HG02938 (cell line): Measurements from ENCODE around the gene JARID2.
A peak's percentile ranks its signal among the peaks of the same experiment; 100 is the strongest.

Experiments
- ATAC-seq: cut with Tn5 transposase; IDR thresholded peaks from one replicate; pipeline ENCODE4 v1.9.1; 2021; ENCODE audit warnings: mild to moderate bottlenecking, moderate library complexity; ENCODE audit not compliant: unreplicated experiment

JARID2 gene

GRCh38 chr6:15246666-15247499 is 1.0 kb downstream of the JARID2 start:
- ATAC-seq: no peak

DNA sequence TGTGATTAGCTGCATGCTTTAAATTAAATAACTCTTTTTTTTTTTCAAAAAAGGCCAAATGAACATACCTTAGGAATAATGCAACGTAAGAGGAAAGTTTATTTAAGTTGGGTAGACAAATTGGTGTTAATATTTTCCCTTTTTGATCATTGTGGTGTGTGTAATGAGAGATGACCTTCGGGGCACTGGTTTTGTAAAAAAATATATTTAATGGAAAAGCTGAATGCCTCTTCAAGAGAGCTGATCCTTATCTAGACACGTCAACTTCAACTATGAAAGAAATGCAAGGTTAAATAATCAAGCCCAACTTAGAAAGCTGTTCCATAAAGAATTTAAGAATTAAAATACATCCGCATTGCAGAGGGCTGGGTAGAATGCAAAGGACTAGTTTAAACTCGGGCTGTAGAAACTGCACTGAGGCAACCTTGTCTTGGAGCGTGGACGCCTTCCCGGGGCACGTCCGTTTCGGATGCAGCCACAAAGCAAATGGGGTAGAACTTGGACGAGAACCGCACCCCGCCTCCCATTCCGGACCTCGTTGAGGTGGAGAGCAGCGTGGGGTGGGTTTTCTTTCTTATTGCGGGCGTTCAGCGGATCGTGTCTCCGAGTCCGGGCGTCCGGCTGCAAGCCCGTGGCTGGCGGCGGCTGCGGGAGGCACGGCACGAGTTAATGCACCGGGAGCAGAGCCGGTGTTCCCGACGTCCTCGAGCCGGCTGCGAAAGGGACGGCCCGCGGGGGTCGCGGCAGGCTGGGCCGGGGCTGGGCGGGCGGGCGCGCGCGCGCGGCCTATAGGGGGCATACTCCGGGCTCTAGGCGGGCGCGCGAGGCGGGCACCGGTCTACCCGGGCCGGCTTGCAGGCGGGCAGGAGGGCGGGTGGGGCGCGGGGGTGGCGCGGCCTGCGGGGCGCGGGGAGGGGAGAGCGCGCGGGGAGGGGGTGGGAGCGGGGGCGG is 1.9 kb downstream of the JARID2 start:
- no peak for ATAC-seq

- ATAC-seq: peak; percentile 25
These were observed 2.8 kb downstream of the JARID2 start for GRCh38 chr6:15248451-15249370.

- no peak for ATAC-seq
These were observed 3.6 kb downstream of the JARID2 start for GRCh38 chr6:15249371-15250019.

GRCh38 chr6:15250187-15251168 is 4.6 kb downstream of the JARID2 start:
- ATAC-seq: no peak

- ATAC-seq: no peak
These were observed 6.3 kb downstream of the JARID2 start for GRCh38 chr6:15252195-15252594.

- no peak for ATAC-seq
These were observed 7.5 kb downstream of the JARID2 start for GRCh38 chr6:15253203-15254022.

DNA sequence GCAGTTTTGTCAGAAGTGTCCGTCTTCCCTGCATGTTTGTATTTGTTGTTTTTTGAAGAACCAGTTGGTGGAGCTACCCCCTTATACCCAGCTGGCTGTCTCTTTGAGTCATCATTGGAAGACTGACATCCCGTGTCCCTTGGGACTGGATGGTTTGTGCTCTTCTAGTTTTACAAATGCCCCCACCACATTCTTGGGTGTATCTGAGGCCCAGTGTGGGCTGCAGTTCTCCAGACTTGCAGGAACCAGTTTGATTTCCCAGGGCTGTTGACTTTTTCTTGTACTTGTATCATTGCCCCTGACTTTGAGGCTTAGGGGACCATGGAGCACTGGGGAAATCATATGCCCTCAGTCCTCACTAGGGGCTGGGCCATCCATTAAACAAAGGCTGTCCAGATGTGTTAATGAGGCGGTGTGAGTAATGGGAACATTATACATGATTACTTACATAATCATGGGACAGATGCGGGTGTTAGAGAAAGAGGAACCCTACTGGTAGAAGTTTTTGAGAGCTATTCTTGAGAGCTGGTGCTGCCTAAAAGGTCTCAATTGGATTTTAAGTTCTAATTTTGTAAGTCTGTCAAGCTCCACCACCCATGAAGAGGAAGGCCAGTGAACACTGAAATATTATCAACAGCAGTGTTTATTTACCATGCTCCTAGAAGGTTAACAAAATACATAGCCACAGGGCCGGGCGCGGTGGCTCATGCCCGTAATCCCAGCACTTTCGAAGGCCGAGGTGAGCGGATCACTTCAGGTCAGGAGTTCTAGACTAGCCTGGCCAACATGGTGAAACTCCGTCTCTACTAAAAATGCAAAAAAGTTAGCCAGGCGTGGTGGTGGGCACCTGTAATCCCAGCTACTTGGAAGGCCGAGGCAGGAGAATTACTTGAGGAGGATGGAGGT is 8.5 kb downstream of the JARID2 start:
- peak; percentile 34 for ATAC-seq

DNA sequence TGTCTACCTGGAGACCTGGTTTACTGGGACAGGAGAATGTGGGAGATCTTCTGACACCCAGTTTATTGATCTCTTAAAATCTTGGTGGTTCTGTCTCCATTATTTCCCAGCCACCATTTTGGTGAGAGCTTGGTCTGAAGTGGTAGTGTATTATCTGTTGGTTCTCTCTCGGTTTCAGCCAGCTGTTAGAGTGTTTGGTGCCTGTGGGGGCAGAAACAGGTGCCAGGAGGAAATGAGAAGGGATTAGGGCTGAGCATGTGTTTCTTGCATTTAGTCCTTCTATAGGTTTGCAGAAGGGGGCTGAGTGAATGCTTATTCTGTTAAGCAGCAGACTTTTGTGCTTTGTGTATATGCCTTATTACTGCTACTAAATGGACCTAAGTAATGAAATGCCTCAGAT is 9.6 kb downstream of the JARID2 start:
- ATAC-seq: peak; percentile 54

- no peak for ATAC-seq
These were observed 10.1 kb downstream of the JARID2 start for GRCh38 chr6:15255909-15256395.

- ATAC-seq: no peak
These were observed 10.8 kb downstream of the JARID2 start for GRCh38 chr6:15256538-15257271.

DNA sequence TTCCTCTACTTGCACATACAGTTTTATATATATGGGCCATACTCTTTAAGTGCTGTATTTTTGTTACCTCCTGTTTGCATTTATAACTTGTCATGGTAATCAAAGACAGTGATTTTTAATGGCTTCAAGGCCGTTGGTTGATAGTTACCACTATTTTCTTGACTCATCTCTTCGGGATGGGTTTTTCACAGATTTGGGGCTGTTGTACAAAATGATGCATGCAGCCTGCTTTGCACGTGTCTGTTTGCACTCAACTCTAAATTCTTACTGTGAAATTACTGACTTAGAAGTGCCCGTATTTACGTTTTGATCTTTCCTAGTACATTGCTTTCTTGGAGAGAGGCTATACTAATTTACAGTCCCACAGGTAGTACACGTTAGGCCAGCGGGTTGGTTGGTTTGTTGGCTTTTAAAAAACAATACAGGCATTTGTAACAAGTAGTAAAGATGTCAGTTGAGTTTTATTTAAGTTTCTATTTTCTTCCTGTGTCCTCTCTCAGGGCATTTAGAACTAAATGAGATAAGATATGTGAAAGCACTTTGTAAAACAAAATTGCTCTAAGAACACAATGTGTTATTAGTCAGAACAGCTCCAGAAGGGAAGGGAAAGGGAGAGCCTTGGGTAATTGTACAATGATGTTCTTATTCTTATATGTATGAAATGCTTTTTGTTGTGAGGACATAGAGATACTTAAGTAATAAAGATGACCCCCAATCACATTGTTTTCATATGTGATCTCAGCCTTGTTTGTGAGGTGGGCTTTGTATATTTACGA is 11.7 kb downstream of the JARID2 start:
- no peak for ATAC-seq

GRCh38 chr6:15259766-15260098 is 13.9 kb downstream of the JARID2 start:
- no peak for ATAC-seq

- no peak for ATAC-seq
These were observed 14.4 kb downstream of the JARID2 start for GRCh38 chr6:15260099-15260821.

GRCh38 chr6:15263780-15264374 is 18.0 kb downstream of the JARID2 start:
- no peak for ATAC-seq
